Measurements from ENCODE around the gene STK25. TPM values are rescaled to one million over a fixed set of nuclear protein-coding genes. Genes with fewer than 3 reads are reported as not detected.
"Not testable (repeated sequence)": the region's sequence is repeated elsewhere in the genome, so short reads cannot be mapped to it uniquely, and the experiment has no call there.

The STK25 gene
- polyA plus RNA-seq, 3 donors: 189 to 218 (median 216) TPM

DNA sequence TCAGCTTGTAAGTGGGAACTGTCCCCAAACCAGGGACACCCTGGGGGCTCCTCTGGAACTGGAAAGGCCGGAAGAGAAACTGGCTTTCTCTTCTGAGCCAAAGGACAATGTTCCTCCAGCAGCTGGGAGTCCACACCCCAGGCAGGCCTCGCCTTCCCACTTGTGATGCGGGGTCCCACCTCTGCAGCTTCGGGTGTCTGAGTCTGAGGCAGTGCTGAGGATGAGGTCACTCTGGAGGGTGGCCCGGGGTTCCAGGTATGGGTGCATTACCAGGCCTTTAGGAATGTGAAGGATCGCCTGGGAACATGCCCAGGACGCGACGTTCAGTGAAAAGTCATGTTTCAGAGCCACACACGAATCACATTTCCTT is 32.0 kb upstream of the STK25 start:
- DNase-seq (ENCODE audit: low read depth in 3 of 3, low spot score in 2 of 3): no peak

DNA sequence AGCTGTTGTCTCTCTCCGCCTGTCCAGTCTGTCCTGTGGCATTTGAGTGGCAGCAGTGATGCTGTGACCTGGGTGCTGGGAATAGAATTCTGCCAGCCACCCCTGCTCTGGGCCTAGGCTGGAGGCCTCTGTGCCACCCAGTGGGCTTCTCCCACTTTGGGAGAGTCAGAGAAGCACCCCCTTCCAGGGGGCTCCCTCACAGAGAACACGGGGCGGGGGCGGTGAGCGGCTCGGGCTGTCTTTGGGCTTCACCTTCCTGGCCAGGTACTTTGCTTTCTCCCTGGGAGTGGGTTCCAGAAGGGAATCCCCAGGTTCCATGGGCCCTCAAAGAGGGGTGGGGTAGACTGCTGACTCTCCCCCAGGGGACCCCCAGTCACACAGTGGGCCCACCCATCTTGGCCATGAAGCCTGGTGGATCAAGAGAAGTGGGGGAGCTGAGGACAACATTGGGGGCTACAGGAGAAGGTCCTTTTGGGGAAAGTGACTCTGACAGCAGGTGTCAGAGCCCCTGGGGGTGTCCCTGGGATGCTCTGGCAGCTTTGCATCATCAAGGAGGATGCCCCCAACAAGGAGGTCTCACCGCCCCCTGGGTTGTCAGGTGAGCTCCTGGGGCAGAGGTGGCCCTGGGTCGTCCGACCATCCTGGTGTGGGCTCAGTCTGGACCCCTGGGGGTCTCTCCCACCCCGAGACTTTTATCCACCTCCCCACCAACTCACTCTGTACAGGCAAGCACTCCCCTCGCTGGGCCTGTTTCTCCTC is 31.4 kb upstream of the STK25 start:
- no peak for DNase-seq (ENCODE audit: low read depth in 3 of 3, low spot score in 2 of 3)

DNA sequence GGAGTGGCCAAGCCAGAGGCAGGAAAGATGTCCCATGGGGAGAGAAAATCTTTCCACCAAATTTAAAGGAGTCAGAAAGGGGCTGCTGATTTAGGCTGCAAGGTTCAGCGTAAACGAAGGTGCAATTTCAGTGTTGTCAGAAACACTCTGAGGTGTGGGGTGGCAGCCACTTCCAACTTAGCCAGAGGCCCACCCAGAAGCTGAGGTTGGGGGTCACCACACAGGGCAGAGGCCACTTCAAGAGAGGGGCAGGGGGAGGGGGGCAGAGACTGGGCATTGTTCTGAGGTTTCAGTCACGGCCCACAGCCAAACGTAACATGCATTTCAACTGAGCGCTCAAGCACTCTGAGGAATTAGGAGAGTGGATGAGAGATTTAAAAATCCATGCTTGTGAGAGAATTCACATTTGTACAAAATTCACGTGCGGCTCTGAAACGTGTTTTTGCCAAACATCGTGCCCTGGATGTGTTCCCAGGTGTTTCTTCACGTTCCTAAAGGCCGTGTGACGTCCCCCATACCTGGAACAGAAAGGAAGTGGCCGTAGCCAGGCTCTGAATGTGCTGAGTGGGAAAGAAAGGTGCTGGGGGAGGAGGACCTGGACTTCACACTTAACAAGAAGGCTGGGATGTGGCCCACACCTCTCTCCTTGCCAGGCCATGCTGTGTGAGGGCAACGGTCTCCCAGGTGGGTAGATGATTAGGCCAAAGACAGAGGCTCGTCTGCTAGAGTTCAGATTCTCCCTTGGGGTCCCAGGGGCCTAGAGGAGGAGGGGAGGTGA is 30.6 kb upstream of the STK25 start:
- DNase-seq (ENCODE audit: low read depth in 3 of 3, low spot score in 2 of 3): no peak

DNA sequence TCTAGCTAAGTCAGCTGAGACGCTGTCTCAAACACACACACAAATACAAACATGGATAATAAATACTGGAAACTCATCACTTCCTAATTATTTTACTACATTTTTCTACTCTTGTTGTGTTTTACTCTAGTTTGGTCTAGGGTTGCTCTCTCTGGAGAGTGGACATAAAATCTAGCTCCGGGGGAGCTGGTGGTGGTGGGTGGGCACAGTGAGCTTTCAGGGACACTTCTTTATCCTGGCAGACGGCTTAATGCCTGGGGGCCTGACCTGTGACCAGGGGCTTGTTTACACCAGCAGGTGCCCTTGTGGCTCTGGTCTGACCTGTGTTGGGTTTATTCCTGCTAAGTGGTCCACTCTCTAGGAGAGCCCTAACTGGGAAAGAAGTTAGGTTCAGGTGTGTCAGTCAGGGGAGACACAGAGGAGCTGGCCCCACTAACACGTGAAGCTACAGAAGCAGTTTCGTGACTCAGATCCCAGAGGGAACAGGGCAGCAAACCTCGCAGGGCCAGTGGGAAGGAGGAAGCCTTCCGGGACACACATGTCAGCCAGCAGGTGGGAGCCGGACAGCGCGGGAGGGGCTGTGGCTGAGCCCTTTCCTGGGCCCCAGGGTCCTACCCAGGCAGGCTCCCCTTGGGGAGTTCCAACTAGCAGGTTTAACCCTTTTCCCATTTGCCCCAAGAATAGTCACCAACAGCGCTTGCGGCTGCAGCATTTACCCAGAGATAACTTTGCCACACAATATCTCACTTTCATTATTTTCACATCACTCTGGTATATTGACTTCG is 27.7 kb upstream of the STK25 start:
- no peak for DNase-seq (ENCODE audit: low read depth in 3 of 3, low spot score in 2 of 3)

DNA sequence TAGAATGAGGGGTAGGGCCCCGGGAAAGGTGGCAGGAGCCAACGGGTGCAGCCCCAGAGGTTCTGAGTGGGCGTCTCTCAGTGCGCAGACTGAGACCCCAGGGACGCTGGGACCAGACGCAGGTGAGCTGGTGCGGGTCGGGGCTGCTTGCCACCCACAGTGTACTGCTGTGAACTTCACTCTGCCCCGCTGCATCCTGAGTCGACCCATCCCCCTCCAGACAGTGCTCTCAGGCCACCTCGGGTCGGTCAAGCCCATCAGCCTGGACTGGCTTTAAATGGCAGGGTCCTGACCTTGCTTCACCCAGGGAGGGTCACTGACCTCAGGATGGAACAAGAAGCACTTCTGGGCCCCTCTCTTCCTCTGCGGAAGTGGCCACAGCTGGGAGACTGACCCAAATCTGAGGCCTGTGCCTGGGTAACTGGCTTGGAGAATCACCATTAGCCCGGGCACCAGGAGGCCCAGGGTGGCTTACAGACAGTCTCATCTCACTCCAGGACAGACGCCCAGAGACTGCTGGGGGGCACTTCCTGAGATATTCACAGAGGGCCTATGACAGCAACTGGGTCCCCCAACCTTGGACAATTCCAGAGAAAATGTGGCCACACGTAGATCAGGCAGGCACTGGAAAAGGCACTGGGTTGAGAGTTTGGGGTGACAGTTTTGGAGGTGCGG is 26.5 kb upstream of the STK25 start:
- no peak for DNase-seq (ENCODE audit: low read depth in 3 of 3, low spot score in 2 of 3)

DNA sequence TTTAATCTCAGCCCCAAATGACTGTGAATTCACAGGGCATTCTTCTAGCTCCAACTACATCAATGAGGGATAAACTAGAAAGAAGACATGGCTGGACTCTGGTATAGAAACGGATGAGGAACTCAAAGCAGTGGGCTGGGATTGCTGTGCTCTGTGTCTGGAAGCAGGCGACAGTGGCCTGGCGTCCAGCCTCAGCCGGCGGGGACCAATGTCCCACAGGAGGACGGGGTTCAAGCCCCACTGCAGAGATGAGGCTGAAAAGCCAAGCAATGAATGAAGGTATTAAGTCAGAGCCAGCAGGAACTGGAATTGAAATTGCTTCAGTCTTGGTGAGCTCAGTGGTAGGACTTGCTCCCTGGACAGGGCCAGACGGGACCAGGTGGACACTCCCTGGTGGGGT is 25.9 kb upstream of the STK25 start:
- DNase-seq (ENCODE audit: low read depth in 3 of 3, low spot score in 2 of 3): no peak

DNA sequence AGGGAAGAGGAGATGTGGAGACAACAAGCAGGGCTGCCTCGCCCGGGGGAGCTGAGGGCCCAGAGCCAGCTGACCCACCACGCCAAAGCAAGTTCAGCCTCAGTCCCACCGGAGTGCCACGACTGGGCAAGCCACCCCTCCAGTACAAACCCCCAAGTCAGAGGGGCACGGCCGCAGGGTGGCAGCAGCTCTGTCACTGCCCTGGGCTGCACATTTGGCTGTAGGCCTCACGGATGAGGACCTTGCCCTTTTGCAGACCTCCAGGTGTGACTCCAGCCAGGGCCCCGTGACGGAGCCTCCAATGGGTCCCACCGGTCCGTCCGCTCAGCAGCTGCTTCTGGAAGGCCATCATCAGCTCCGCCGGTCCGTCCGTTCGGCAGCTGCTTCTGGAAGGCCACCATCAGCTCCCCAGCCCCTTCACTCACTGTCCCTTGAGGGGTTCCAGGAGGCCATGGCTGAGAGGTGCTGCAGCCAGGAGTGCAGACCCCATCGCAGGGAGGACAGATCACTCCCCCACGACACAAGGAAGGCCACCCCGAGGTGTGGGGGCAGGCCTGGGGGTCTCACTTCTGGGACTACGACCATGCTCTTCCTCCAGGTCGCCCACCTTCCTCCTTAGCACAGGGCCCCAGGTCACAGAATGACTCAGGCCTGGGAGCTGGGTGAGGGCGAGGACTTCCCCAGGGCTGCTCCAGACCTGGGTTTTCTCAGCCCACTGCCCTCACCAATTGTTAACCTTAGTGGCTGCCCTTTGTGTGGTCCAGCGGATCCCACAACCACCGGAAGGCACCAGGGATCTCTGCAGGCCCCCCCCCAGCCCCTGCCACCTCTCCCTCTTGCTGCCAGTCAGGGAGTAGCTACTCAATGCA is 24.6 kb upstream of the STK25 start:
- DNase-seq (ENCODE audit: low read depth in 3 of 3, low spot score in 2 of 3): no peak

DNA sequence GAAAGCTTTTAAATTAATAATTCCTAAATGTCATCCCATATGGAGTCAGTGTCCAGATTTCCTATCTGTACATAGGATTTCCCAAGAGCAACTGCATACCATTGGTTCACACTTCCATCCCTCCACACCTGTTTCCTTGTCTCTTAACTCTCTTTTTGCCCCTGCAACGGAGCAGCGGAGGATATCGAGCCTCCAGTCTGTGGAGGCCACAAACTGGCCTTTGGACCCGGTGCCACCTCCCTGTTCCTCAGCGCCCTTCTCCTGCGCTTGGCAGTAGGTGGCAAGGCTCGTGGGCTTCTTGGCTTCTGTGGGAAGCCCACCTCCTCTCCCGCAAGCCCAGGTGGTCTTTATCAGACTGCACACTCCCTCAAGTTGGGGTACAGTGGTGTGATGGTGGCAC is 23.8 kb upstream of the STK25 start:
- DNase-seq (ENCODE audit: low read depth in 3 of 3, low spot score in 2 of 3): no peak

DNA sequence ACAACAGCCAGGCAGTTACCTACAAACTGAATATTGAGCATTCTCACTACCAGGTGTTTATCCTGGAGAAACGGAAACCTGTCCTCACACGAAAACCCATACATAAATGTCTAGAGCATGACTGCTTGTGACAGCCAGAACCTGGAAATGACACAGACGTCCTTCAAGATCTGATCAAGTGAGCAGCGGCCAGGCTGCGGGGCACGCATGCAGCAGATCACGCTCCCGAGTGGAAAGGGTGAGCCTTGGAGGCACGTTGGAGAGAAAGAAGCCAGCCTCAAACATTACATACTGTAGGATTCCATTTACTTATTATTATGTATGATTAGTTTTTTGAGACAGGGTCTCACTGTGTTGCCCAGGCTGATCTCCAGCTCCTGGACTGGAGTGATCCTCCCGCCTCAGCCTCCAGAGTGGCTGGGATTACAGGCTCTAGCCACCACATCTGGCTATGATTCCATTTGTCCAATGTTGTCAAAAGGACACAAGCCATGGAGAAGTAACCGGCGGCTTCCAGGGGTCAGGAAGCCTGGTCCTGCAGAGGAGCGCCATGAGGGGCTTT is 22.9 kb upstream of the STK25 start:
- DNase-seq (ENCODE audit: low read depth in 3 of 3, low spot score in 2 of 3): no peak

DNA sequence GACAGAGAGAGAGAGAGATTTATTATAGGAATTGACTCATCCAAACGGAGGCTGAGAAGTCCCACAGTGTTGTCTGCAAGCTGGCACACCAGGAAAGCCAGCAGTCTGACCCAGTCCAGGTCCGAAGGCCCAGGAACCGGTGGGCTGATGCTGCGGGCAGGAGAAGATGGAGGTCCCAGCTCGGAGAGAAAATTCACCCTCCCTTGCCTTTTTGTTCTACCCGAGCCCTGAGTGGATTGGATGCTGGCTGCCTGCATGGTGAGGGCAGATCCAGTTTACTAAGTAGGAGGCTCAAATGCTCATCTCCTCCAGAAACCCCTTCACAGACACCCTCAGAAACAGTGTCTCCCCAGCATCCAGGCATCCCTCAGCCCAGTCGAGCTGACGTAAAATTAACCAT is 22.2 kb upstream of the STK25 start:
- no peak for DNase-seq (ENCODE audit: low read depth in 3 of 3, low spot score in 2 of 3)

DNA sequence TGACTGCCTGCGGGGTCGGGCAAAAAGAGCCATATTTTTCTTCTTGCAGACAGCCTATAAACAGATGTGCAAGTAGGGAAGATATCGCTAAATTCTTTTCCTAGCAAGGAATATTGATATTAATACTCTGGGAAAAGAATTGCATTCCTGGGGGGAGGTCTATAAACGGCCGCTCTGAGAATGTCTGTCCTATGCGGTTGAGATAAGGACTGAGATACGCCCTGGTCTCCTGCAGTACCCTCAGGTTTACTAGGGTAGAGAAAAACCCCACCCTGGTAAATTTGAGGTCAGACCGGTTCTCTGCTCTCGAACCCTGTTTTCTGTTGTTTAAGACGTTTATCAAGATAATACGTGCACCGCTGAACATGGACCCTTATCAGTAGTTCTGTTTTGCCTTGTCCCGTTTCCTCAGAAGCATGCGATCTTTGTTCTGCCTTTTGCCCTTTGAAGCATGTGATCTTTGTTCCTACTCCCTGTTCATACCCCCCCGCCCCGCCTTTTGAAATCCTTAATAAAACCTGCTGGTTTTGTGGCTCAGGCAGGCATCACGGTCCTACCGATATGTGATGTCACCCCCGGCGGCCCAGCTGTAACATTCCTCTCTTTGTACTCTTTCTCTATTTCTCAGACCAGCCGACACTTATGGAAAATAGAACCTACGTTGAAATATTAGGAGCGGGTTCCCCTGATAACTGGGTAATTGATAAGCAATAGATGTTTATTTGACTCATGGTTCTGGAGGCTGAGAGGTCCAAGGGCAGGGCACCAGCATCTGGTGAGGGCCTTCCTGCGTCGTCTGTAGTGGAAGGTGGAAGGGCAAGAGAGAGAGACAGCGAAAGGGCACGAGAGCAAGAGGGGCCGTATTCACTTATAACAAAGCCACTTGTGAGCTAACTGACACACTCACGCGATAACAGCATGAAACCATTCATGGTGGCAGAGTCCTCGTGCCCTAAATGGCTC is 17.7 kb upstream of the STK25 start:
- DNase-seq (ENCODE audit: low read depth in 3 of 3, low spot score in 2 of 3): not testable (repeated sequence)

DNA sequence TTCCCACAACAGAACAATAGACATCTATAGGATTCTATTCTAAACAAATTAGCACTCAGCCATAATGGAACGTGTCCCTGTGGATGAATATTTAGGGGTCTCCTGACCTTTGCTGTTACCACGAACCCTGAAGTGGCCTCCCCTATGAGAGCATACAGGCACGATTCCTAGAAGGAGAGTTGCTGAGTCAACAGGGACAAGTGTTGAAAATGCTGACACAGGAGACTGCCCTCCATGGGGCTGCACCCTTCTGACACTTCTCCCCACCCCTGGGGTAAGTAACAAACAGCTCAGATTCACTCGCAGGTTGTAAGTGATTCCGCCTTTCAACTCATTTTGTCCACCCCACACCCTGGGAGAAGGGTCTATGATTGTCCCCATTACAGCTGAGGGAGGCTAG is 14.1 kb upstream of the STK25 start:
- DNase-seq (ENCODE audit: low read depth in 3 of 3, low spot score in 2 of 3): no peak

DNA sequence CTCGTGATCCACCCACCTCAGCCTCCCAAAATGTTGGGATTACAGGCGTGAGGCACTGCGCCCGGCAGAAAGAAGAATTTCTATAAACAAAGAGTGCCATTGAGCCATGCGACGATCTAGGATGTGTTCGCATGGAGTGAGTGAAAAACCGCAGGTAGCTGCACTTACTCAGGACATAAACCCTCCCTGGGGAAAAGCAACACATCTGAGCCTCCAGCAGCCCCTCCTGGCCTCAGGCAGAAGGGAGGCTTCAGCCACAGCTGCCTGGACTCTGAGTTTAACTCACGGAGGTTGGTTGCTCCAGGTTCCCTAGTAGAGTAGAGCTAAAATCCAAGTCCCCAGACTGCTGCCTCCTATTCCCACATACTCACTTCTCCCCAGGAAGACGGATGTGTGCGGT is 11.3 kb upstream of the STK25 start:
- no peak for DNase-seq (ENCODE audit: low read depth in 3 of 3, low spot score in 2 of 3)

DNA sequence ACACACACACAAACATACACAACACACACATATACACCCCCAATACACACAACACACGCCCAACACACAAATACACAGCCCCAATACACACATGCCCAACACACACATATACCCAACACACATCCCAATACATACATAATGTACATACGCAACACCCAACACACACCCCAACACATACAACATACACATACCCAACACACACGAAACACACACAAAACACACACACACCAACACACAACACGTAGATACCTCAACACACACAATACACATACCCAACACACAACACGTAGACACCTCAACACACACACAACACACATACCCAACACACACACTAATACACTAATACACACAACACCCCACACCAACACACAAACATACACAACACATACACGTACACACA is 8.9 kb upstream of the STK25 start:
- DNase-seq (ENCODE audit: low read depth in 3 of 3, low spot score in 2 of 3): no peak

DNA sequence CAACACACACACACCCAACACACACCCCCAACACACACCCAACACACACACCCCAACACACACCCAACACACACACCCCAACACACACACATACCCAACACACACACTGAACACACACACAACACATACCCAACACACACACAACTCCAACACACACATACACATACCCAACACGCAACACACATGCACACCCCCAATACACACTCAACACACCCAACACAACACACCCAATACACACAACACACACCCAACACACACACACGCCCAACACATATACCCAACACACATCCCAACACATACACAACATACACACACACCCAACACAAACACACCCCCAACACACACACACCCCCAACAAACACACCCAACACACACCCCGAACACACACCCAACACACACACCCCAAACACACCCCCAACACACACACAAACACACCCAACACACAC is 8.2 kb upstream of the STK25 start:
- DNase-seq (ENCODE audit: low read depth in 3 of 3, low spot score in 2 of 3): no peak

DNA sequence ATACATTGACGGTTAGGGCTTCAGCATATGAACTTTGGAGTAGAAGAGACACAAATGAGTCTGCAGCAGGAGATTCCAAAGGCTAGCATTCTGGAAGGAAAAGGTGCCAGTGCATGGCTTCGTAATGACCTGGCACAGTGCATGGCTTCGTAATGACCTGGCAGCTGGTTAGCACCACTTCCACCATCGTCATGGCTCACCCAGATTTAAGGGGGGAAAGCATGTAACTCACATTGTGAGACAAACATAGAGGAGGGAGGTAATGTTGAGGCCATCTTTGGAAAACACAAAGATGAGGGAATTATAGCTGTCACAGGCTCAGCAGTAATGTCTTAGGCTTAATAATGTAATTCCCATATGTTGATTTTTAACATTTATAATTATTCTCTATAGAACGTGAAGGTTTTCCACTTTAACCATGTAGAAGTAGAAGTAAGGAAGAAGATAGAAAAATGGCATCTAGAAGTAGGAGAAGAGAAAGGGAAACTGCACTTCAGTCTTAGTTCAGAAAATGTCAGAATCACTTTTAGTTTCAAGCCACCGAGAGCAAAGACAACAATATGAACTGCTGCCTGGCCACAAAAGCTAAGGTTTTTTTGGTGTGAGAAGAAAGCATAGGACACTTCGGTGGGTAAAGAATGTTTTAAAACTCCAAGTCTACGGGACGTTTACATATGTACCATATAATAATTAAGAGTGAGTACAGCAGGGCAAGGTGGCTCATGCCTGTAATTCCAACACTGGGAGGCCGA is 6.8 kb upstream of the STK25 start:
- DNase-seq (ENCODE audit: low read depth in 3 of 3, low spot score in 2 of 3): no peak

DNA sequence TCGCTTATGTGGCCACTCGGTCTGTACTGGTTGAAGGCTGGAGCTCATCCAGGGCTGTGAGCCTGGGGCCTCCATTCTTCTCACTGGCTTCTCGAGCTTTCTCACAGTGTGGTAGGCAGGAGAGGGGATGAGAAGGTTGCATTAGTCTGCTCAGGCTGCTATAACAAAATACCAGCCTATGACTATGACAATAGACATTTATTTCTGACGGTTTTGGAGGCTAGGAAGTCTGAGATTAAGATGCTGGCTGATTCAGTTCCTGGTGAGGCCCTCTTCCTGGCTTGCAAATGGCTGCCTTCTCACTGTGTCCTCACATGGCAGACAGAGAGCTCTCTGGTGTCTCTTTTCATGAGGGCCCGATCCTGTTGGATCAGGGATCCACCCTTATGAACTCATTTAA is 6.2 kb upstream of the STK25 start:
- DNase-seq (ENCODE audit: low read depth in 3 of 3, low spot score in 2 of 3): no peak
